Bronchus fibroblast of lung (primary cell): ENCODE data around the gene DAPL1. TPM values are rescaled to one million over a fixed set of nuclear protein-coding genes. Genes with fewer than 3 reads are reported as not detected.

Experiments
- total RNA-seq: library from RNA; depleted of rRNA; stranded (reverse); fragments of >200 nt; gene quantifications from 2 replicates; pipeline ENCODE4 v1.2.3, GENCODE V29; 2015

DAPL1 gene
- not detected in 2 replicates for total RNA-seq

GRCh38 chr2:158795195-158795924, at the start of gene DAPL1:
TSS of gene DAPL1 (plus strand) at chr2:158795317. CDS start at chr2:158795373, 56 bp downstream.

Other genes with a start within 250 kb of the DAPL1 start
- gene TANC1, start 173.3 kb downstream of the DAPL1 start, total RNA-seq = 13.1 and 13.8 TPM in 2 replicates